Amniotic epithelial cell (primary cell): ENCODE data around the gene SRF.

Experiments
- DNase-seq: peaks from one replicate; pipeline ENCODE4 v3.0.0-alpha.2; 2010; ENCODE audit warnings: low read depth

The SRF gene

DNA sequence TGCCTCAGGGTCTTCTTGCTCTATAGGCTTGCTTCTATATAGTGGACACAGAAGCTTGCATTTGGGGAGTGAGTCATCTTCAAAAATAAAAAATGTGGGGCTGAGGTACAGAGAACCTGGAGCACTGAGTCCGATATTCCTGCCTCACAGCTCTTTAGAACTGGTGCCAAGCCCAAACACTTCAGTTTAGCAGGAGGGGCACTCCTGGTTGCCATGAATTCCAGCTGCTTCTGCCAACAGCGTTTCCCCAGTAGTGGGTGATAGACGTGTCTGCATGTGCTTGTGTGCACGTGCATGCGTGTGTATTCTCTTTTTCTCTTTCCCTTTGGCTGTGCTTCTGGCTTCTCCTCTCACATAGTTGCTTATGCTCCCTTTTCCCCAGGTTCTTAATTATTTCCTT, 46.3 kb downstream of the SRF start:
- no peak for DNase-seq

DNA sequence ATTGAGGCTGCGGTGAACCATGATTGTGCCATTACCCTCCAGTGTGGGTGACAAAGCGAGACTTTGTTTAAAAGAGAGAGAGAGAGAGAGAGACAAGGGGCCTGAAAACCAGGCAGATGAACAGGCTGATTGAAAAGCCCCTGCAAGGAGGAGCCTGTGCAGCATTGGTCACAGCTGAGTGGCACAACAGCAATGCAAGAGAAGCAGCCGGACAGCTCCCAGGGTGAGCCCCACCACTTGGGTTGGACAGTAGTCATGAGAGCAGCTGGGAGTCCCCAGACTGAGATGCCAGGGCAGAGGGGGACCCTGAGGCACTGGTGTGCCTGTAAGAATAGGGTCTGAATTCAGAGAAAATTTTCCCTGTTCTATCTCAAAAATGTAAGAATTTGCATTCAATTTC, 48.0 kb downstream of the SRF start:
- DNase-seq, result no peak

DNA sequence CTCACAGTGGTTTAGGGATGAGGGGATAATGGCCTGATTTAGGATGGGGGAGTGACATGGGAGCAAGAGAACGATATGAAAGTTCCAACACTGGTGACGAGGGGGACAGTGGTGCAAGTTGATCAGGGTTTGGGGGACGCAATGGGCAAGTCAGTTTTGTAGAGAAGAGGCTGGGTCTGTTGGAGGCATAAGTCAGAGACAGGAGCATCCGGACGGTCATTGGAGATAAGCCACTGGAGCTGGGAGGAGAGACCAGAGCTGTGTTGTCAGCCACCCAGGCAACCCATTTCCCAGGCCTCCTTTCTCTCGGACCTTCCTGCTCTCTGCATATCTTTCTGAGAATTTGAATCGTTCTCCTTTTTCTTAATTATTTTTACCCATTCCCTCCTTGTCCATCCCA, 48.7 kb downstream of the SRF start:
- no peak for DNase-seq

DNA sequence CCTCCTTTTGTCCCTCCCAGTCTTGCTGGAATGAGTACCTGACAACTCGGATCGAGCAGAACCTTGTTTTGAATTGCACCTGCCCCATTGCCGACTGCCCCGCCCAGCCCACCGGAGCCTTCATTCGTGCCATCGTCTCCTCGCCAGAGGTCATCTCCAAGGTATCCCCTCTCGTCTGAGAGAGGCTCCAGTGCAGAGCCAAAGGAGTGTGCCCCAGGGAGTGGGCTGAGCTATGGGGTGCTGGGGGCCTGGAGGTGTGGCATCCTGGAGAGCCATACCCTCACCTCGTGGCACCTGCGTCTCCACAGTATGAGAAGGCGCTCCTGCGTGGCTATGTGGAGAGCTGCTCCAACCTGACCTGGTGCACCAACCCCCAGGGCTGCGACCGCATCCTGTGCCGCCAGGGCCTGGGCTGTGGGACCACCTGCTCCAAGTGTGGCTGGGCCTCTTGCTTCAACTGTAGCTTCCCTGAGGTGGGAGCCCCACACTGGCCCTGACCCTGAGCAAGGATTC, 49.4 kb downstream of the SRF start:
- DNase-seq, result no peak

DNA sequence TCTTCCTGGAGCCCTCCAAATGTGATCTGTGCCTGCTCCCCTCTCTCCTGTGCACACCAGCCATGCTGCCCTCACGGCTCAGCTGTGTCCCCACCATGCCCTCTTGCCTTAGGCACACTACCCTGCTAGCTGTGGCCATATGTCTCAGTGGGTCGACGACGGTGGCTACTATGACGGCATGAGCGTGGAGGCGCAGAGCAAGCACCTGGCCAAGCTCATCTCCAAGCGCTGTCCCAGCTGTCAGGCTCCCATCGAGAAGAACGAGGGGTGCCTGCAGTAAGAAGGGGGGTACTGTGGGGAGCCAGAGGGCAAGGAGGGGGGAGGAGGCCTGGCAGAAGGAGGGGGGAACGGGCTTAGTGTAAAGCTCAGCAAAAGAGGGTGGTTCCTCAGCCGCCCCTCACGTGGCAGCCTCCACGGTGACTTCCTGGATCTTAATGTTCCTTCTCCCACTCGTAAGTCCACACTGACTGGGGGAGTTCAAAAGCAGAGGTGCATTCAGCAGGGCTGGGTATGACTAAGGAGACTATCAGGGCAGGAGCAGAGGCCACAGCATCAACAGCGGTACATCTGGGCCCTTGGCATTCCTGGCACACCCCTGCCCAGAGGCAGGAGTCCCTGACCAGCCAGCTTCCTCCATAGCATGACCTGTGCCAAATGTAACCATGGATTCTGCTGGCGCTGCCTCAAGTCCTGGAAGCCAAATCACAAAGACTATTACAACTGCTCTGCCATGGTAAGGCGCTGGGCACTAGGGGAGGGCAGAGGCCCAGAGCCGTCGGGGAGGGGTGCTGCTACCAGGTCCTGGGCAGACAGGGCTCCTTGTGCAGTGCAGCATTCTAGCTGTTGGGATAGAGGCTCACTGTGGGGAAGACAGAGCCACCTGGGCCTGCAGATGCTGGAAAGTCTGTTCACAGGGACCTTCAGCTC, 50.2 kb downstream of the SRF start:
- DNase-seq, result no peak

DNA sequence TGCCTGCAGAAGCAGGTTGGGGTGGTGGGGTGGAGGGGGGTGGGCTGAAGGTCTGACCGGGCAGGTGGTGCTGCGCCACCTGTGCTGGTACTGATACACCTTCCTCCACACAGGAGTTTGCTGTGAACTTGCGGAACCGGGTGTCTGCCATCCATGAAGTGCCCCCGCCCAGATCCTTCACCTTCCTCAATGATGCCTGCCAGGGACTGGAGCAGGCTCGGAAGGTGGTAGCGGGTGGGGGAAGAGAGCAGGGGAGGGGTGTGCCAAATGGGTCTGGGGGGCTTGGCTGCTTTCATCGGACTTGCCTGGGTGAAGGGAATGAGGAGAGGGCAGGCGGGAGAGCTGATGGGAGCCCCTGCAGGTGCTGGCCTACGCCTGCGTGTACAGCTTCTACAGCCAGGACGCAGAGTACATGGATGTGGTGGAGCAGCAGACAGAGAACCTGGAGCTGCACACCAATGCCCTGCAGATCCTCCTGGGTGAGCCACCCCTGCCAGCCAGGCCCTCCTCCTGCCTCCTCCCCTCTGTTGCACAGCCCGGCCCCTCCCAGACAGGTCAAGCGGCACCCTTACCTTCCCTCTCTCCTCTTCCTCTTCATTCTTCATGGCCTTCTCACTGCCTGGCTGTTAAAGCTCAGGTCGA, 51.5 kb downstream of the SRF start:
- DNase-seq, result no peak

DNA sequence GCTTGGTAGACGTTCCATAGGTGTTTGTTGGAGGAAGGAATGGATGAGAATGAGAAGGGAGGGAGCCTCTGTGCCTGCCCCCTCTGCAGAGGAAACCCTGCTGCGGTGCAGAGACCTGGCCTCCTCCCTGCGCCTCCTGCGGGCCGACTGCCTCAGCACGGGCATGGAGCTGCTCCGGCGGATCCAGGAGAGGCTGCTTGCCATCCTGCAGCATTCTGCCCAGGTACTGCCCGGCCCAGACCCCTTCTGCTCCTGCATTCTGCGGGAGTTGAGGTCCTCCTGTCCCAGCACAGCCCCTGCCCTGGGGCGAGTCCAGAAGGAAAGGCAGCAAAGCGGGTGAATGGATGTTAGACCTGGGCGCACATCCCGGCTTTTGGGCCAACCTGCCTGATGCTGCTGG, 52.1 kb downstream of the SRF start:
- DNase-seq, result no peak

DNA sequence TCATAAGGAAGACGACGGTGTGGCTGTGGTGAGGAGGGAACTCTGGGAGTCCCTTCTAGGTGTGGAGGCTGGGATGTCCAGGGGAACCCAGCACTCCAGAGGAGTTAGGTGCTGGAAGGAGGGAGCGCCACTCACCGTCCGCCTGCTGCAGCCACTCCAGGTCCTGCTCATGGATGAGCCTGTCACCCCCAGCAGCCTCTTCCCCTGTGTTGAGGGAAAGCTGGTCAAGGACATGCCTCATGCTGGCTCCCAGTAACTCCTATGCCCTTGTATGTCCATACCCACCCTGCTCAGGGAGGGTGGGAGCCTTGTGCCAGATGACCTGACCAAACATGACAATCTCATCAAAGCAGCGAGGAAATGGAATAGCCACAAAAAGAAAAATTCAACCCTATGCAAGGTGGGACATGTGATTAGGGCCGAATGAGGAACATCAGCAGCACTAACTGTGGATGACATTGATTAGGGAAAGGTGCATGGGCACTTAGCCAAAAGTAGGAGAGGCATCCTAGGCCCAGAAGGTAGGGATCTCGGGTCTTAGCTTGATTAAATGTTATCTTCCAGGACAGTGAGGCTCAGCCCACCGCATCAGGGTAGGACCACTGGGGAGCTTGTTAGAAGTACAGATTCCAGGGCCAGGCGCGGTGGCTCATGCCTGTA, 55.3 kb downstream of the SRF start:
- DNase-seq, result no peak

DNA sequence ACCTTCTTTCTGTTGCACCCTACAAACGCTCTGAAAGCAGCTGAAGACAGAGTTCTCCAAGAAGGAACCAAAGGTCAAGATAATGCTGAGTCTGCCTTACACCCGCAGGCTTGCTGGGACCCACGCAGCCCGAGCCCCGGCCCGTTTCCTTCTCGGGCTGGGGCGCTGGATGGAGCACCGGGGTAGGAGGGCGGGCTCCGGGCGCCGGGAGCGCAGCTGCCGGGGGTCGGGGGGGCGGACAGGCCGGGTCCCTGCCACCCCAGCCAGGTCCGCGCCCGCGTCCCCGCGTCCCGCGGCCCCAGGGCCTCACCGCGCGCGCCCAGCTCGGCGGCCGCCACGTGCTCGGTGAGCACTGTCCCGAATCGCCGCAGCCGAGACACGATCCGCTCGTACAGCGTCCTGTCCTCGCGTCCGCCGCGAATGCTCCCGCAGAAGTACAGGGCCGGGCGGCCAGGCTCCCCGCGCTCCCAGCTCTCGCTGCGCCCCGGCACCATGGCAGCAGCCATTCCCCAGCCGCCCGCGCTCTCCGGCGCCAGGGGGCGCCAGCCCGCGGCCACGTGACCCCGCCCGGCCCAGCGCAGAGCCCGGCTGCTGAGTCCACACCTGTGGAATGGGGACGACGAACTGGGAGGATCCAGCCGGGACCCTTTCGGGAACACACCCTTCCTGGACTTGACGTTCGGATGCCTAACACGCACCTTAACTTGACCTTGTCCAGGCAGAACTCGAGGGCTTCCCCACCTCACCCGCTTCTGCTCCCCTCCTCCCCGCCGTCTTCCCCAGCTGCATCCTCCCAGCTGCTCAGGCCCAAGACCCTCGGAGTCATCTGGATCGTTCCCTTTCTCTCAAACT, 58.1 kb downstream of the SRF start, which contains the start of gene DNPH1:
TSS of gene DNPH1 (minus strand) at position 531 of the 852 bp plus-strand sequence. CDS start at position 506, 25 bp downstream.
- peak; percentile 40 for DNase-seq

DNA sequence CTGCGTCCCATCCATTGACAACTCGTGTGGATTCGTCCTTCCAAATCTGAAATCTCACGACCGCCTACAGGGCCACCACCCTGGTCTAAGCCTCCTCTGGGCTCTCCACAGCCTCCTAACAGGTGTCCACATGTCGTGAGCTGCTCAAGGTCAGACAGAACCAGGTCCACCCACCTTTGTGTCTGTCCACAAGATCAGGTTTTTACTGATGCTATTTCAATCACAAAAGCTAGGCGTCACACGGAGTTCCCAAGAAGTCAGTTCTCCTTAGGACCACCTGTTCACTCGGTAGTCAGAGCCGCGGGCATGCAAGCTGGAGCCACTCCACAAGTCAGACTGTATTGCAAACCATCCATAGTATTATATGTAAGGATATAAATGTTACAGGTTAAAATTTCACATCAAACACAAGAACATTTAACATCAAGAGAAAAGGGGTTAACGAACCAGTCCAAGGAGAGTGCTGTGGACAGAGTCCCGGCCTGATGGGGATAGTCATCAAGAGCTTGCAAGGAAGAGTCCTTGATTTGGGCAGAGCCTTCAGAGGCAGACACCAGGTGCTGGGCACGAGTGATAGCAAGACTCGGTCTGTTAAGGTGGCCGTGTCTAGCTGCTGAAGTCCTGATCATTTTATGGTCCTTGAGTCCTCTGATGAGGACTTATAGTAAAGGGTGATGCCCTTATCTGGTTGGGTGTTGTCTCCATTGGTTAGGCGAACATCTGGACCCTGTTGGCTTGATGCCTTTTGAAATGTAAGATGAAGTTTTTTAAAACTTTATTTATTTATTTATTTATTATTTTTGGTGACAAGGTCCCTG, 58.9 kb downstream of the SRF start:
- DNase-seq, result no peak

DNA sequence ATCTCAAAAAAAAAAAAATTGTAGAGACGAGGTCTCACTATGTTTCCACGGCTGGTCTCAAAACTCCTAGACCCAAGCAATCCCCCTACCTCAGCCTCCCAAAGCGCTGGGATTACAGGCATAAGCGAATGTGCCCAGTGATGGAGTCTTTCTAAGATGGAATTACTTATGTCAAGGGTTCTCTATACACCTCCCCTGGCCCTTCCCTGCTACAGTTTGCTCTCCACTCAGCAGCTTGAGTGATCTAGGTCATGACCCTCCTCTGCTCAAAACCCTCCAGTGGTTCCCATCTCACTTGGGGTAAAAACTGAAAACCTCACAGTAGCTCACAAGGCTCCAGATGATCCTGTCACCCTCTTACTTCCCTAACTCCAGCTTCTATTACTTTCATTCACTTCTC, 60.0 kb downstream of the SRF start:
- no peak for DNase-seq
